Endothelial cell of umbilical vein (primary cell): ENCODE results near the gene MAMDC4. TPM values are rescaled to one million over a fixed set of nuclear protein-coding genes. Genes with fewer than 3 reads are reported as not detected.

Experiments used
- BruUV-seq: library from RNA; stranded (reverse); fragments of 400-500 nt; replicated peaks from 2 replicates; lab custom pipeline; 2021; lab: Mats Ljungman, UMichigan
- CTCF ChIA-PET: fragments of 300-600, 350-600 bp; sonication (Branson Sonifier 250); formaldehyde crosslinking; loops from one replicate; lab custom pipeline; 2021; ENCODE audit warnings: antibody characterized with exemption, inconsistent platforms; lab: Charles Lee
- POLR2A ChIA-PET: fragments of 300-600, 350-600 bp; sonication (Branson Sonifier 250); formaldehyde crosslinking; loops from one replicate; lab custom pipeline; 2021; ENCODE audit warnings: antibody characterized with exemption, inconsistent platforms; lab: Charles Lee
- DNase-seq: peaks from one replicate; pipeline ENCODE4 v3.0.0-alpha.2; 2011; ENCODE audit warnings: low read depth, low spot score
- FAIRE-seq: peaks from 2 replicates; lab custom pipeline; 2011; peaks lifted over from hg19 to GRCh38; lab: Jason Lieb, UNC
- H2AFZ ChIP-seq: 2 replicates; pipeline ENCODE4 v1.6.0; 2012; ENCODE audit warnings: low read depth, low read length, control low read depth, inconsistent platforms
- H3K27ac ChIP-seq: 2 replicates; pipeline ENCODE4 v1.5.1; 2011; ENCODE audit warnings: low read depth, mild to moderate bottlenecking, control low read depth, low read length, moderate library complexity; ENCODE audit not compliant: insufficient read depth
- H3K27me3 ChIP-seq, 2 experiments: 2 replicates each; pipeline versions ENCODE4 v1.6.0 to v1.6.1; 2011; ENCODE audit warnings: low read length in 2 of 2, mixed read lengths in 1 of 2; ENCODE audit not compliant: control insufficient read depth in 2 of 2, insufficient read depth in 2 of 2
- H3K36me3 ChIP-seq, 2 experiments: 2 replicates in 1 of 2; 3 replicates in 1 of 2; pipeline ENCODE4 v1.5.1; 2011; ENCODE audit warnings: low read length in 2 of 2, mild to moderate bottlenecking in 1 of 2, moderate library complexity in 1 of 2; ENCODE audit not compliant: control insufficient read depth in 2 of 2, insufficient read depth in 2 of 2; ENCODE audit errors: extremely low read depth in 1 of 2
- H3K4me1 ChIP-seq: 3 replicates; pipeline ENCODE4 v1.5.1; 2011; ENCODE audit warnings: mild to moderate bottlenecking, low read length; ENCODE audit not compliant: control insufficient read depth, insufficient read depth; ENCODE audit errors: extremely low read depth
- H3K4me2 ChIP-seq: 2 replicates; pipeline ENCODE4 v1.6.1; 2011; ENCODE audit warnings: low read length, control low read depth, mixed read lengths; ENCODE audit not compliant: insufficient read depth
- H3K4me3 ChIP-seq, 3 experiments: fragments of 200-600 bp in 1 of 3; sonication (generic), shearing (Covaris generic) in 1 of 3; replicated peaks in 1 of 3; 2 replicates each; pipeline ENCODE4 v1.5.1; 2011 to 2016; ENCODE audit warnings: control low read depth in 3 of 3, low read length in 3 of 3, mild to moderate bottlenecking in 2 of 3, inconsistent platforms in 1 of 3, low read depth in 1 of 3, moderate library complexity in 1 of 3; ENCODE audit not compliant: insufficient read depth in 1 of 3
- H3K79me2 ChIP-seq: 2 replicates; pipeline ENCODE4 v1.6.0; 2012; ENCODE audit warnings: low read length, inconsistent platforms; ENCODE audit not compliant: control insufficient read depth, insufficient read depth
- H3K9ac ChIP-seq: replicated peaks from 2 replicates; pipeline ENCODE3; 2011; ENCODE audit warnings: low read length, control low read depth; ENCODE audit not compliant: insufficient read depth; ENCODE audit errors: extremely low read depth
- H3K9me1 ChIP-seq: replicated peaks from 3 replicates; pipeline ENCODE4 v1.6.0; 2011; ENCODE audit warnings: mild to moderate bottlenecking, low read length; ENCODE audit not compliant: control insufficient read depth, insufficient read depth; ENCODE audit errors: extremely low read depth
- H3K9me3 ChIP-seq: replicated peaks from 2 replicates; pipeline ENCODE4 v1.5.1; 2012; ENCODE audit warnings: low read length, inconsistent platforms; ENCODE audit not compliant: control insufficient read depth, insufficient read depth
- H4K20me1 ChIP-seq: replicated peaks from 2 replicates; pipeline ENCODE3; 2011; ENCODE audit warnings: mild to moderate bottlenecking, low read length; ENCODE audit not compliant: control insufficient read depth, insufficient read depth; ENCODE audit errors: extremely low read depth
- EZH2 ChIP-seq: IDR thresholded peaks from 2 replicates; pipeline ENCODE4 v1.6.1; 2012; ENCODE audit warnings: borderline replicate concordance, low read depth, mild to moderate bottlenecking, moderate library complexity, low read length, inconsistent platforms; ENCODE audit not compliant: severe bottlenecking
- GATA2 ChIP-seq: IDR thresholded peaks from 2 replicates; pipeline ENCODE4 v1.7.0; 2011; ENCODE audit warnings: low read depth, mild to moderate bottlenecking, moderate library complexity, mixed read lengths, low read length; ENCODE audit not compliant: insufficient read length, insufficient read depth
- POLR2A ChIP-seq: IDR thresholded peaks from 2 replicates; pipeline ENCODE4 v1.6.1; 2012; ENCODE audit warnings: low read depth, mild to moderate bottlenecking, control low read depth, low read length
- POLR2AphosphoS5 ChIP-seq: IDR thresholded peaks from 2 replicates; pipeline ENCODE4 v1.6.1; 2012; ENCODE audit warnings: low read depth, mild to moderate bottlenecking, control low read depth, low read length, moderate library complexity; ENCODE audit not compliant: insufficient read depth
- dilution Hi-C: fragments of 300-500 bp; cut with MboI; formaldehyde crosslinking; loops from one replicate; pipeline ENCODE4 v1.15.0; 2019; ENCODE audit warnings: low sequenced_read_pairs; ENCODE audit not compliant: extremely low pct_ligation_motif_present
- intact Hi-C: fragments of 100-400 bp; cut with micrococcal nuclease; formaldehyde crosslinking; loops from one replicate; pipeline ENCODE4 v1.10.0; 2022
- polyA plus RNA-seq, 4 experiments: library from polyadenylated mRNA; depleted of rRNA in 3 of 4; stranded (reverse) in 3 of 4; unstranded in 1 of 4; fragments of >200 nt; gene quantifications; 2 replicates each; pipeline versions ENCODE4 v1.2.1 to v1.2.3, GENCODE V29; 2011 to 2012; ENCODE audit warnings: missing spikeins in 1 of 4
- total RNA-seq: library from RNA; stranded (reverse); gene quantifications from 2 replicates; pipeline ENCODE4 v1.2.3, GENCODE V29; 2021

The MAMDC4 gene
- total and polyA plus RNA-seq, 2 donors (not counting 3 experiments of a cell fraction or from before 2014, with no cell fraction given), result 3.6 to 7.2 TPM

DNA sequence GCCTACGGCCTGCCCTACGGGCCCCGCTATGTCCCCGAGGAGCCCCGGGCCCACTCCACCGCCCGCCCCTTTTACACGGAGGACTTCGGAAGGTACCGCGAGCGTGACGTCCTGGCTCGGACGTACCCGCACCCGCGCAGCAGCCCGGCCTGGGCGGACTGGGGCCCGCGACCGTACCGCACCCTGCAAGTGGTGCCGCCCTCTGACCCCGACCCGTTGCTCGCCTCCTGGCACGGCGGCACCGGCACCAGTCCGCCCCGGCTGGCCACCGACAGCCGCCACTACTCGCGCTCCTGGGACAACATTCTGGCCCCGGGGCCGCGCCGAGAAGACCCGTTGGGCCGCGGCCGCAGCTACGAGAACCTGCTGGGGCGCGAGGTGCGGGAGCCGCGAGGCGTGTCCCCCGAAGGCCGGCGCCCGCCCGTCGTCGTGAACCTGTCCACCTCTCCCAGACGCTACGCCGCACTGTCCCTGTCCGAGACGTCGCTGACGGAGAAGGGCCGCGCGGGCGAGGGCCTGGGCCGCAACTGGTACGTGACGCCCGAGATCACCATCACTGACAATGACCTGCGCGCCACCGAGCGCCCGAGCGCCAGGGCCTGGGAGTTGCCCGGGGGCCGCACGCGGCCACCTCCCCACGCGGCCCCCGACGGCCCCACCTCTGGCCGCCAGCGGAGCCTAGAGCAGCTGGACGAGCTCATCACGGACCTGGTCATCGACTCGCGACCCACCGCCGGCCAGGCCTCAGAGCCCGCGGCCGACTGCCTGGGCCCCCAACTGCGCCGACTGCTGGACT is 6.5 kb upstream of the MAMDC4 start:
- Histone ChIP-seq H3K27ac (no peak overlapping the region), H3K9me1 (no peaks in the 10 kb centered on the region), H3K9me3 (no peaks in the 10 kb centered on the region), H3K4me1 (peaks cover 12% of the 10 kb centered on the region), H3K4me2 (no peak overlapping the region), H3K4me3 (no peak overlapping the region), H3K36me3 (no peaks in the 10 kb centered on the region), H3K27me3 (peaks cover 10 to 28% of the 10 kb centered on the region in 2 experiments), H2AFZ (no peak overlapping the region), H4K20me1 (no peaks in the 10 kb centered on the region), H3K79me2 (no peaks in the 10 kb centered on the region), H3K9ac (no peak overlapping the region)
- TF ChIP-seq EZH2 (peak; percentile 72), GATA2 (no peak), POLR2A (no peak)
- FAIRE-seq (no peak), DNase-seq (no peak)
- CTCF ChIA-PET, result interaction anchor here (1.0 to 1.4 kb wide), 2 partner anchors 10 to 38 kb away, joined by 3 read pairs; no protein-coding TSS in a partner anchor
- dilution Hi-C loops, result no loop called here
- POLR2A ChIA-PET, result interaction anchor here (0.6 kb wide), 1 partner anchor 378 kb away, joined by 3 read pairs; no protein-coding TSS in a partner anchor
- no TSS peak for BruUV-seq
- intact Hi-C loops, result loop anchor here (5.0 kb wide), 1 partner anchor 53 kb away; the partner anchor contains the start of gene TMEM141

DNA sequence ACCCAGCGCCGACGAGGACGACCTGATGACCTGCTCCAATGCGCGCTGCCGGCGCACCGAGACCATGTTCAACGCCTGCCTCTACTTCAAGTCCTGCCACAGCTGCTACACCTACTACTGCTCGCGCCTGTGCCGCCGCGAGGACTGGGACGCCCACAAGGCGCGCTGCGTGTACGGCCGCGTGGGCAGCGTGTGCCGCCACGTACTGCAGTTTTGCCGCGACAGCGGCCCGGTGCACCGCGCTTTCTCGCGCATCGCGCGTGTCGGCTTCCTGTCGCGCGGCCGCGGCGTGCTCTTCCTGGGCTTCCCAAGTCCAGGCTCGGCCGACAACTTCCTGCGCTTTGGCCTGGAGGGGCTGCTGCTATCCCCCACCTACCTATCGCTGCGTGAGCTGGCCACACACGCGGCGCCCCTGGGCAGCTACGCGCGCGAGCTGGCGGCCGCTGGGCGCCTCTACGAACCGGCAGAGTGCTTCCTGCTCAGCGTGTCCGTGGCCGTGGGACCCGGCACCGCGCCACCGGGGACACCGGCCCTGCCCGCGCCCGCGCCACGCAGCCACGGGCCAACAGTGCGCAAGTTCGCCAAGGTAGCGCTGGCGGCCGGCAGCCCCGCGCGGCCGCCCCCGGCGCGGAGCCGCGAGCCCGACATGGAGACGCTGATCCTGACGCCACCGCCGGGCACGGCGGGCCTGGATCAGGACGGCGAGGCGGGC is 5.6 kb upstream of the MAMDC4 start:
- Histone ChIP-seq H3K27ac (no peak overlapping the region), H2AFZ (no peak overlapping the region), H3K9me1 (no peaks in the 10 kb centered on the region), H3K4me2 (no peak overlapping the region), H3K36me3 (no peaks in the 10 kb centered on the region), H3K9ac (no peak overlapping the region), H3K4me3 (no peak overlapping the region), H4K20me1 (no peaks in the 10 kb centered on the region), H3K9me3 (no peaks in the 10 kb centered on the region), H3K79me2 (no peaks in the 10 kb centered on the region), H3K4me1 (peaks cover 11% of the 10 kb centered on the region), H3K27me3 (peaks cover 10 to 28% of the 10 kb centered on the region in 2 experiments)
- peak; percentile 99 for TF ChIP-seq EZH2
- no peak for TF ChIP-seq POLR2AphosphoS5
- BruUV-seq, result no TSS peak
- no peak for DNase-seq
- ChIA-PET CTCF (interaction anchor here (0.9 to 2.0 kb wide), 7 partner anchors 35 to 221 kb away, joined by 3 to 6 read pairs (median 3); no protein-coding TSS in a partner anchor), POLR2A (interaction anchor here (0.6 kb wide), 1 partner anchor 378 kb away, joined by 3 read pairs; no protein-coding TSS in a partner anchor)
- dilution Hi-C loops (no loop called here), intact Hi-C loops (loop anchor here (5.0 kb wide), 1 partner anchor 54 kb away; the partner anchor contains the start of gene TMEM141)
- no peak for FAIRE-seq
